SH-SY5Y (cell line): ENCODE measurements around the gene DPYD.

Experiments
- GATA2 ChIP-seq: IDR thresholded peaks from 2 replicates; pipeline ENCODE4 v1.6.1; 2011; ENCODE audit warnings: mild to moderate bottlenecking, low read depth, low read length
- GATA3 ChIP-seq: IDR thresholded peaks from 2 replicates; pipeline ENCODE4 v1.6.1; 2011; ENCODE audit warnings: low read depth, mild to moderate bottlenecking, low read length, moderate library complexity

GRCh38 chr1:97378596-97378995, 542.2 kb downstream of the DPYD start:
- TF ChIP-seq GATA2 (no peak), GATA3 (no peak)
